HG03442 (cell line): ENCODE results near the gene ACTR2.

Experiments
- ATAC-seq: cut with Tn5 transposase; IDR thresholded peaks from one replicate; pipeline ENCODE4 v1.9.1; 2021; ENCODE audit warnings: mild to moderate bottlenecking, moderate library complexity; ENCODE audit not compliant: unreplicated experiment

Gene ACTR2

GRCh38 chr2:65277791-65278483 is 50.3 kb downstream of the ACTR2 start:
- no peak for ATAC-seq

- no peak for ATAC-seq
Observed at GRCh38 chr2:65278531-65278981, 50.9 kb downstream of the ACTR2 start.

GRCh38 chr2:65279756-65280155 is 52.1 kb downstream of the ACTR2 start:
- ATAC-seq = no peak

- no peak for ATAC-seq
Observed at GRCh38 chr2:65281627-65282351, 54.2 kb downstream of the ACTR2 start.

- ATAC-seq = no peak
Observed at GRCh38 chr2:65282477-65283053, 54.9 kb downstream of the ACTR2 start.

GRCh38 chr2:65287364-65287763 is 59.7 kb downstream of the ACTR2 start:
- ATAC-seq = no peak

- ATAC-seq = no peak
Observed at GRCh38 chr2:65291216-65292105, 63.8 kb downstream of the ACTR2 start.

- ATAC-seq = no peak
Observed at GRCh38 chr2:65292106-65292400, 64.4 kb downstream of the ACTR2 start.

- no peak for ATAC-seq
Observed at GRCh38 chr2:65292461-65293011, 64.9 kb downstream of the ACTR2 start.

- no peak for ATAC-seq
Observed at GRCh38 chr2:65293376-65293775, 65.7 kb downstream of the ACTR2 start.

- ATAC-seq = no peak
Observed at GRCh38 chr2:65294136-65294535, 66.5 kb downstream of the ACTR2 start.

- no peak for ATAC-seq
Observed at GRCh38 chr2:65294701-65295100, 67.1 kb downstream of the ACTR2 start.

GRCh38 chr2:65296971-65297370 is 69.3 kb downstream of the ACTR2 start:
- no peak for ATAC-seq

GRCh38 chr2:65297544-65297943 is 69.9 kb downstream of the ACTR2 start:
- ATAC-seq = no peak

GRCh38 chr2:65298089-65298488 is 70.5 kb downstream of the ACTR2 start:
- ATAC-seq = no peak

- no peak for ATAC-seq
Observed at GRCh38 chr2:65299246-65299645, 71.6 kb downstream of the ACTR2 start.

GRCh38 chr2:65300134-65300760 is 72.6 kb downstream of the ACTR2 start:
- no peak for ATAC-seq

GRCh38 chr2:65300761-65301711 is 73.4 kb downstream of the ACTR2 start:
- ATAC-seq = peak; percentile 83

GRCh38 chr2:65305934-65306333 is 78.3 kb downstream of the ACTR2 start:
- no peak for ATAC-seq
